Smooth muscle cell (in vitro differentiated cells): Measurements from ENCODE around the gene QRICH1. TPM values are rescaled to one million over a fixed set of nuclear protein-coding genes. Genes with fewer than 3 reads are reported as not detected.

Experiments used
- DNase-seq: peaks from one replicate; lab custom pipeline; 2025; ENCODE audit not compliant: unreplicated experiment; lab: John Stamatoyannopoulos, UW
- H2AFZ ChIP-seq: fragments of 200-600 bp; sonication (generic); 2 replicates; pipeline ENCODE4 v1.6.0; 2016; ENCODE audit warnings: antibody characterized with exemption, low read depth, mild to moderate bottlenecking
- H3F3A ChIP-seq: fragments of 200-600 bp; sonication (generic); 2 replicates; pipeline ENCODE4 v1.6.0; 2017; ENCODE audit warnings: antibody characterized with exemption, low read depth
- H3K27ac ChIP-seq: fragments of 200-600 bp; sonication (generic); 2 replicates; pipeline ENCODE4 v1.5.1; 2016; ENCODE audit warnings: low read depth, mild to moderate bottlenecking
- H3K27me3 ChIP-seq: fragments of 200-600 bp; sonication (generic); 2 replicates; pipeline ENCODE4 v1.6.1; 2016; ENCODE audit warnings: low read depth, mild to moderate bottlenecking
- H3K36me3 ChIP-seq: fragments of 200-600 bp; sonication (generic); 2 replicates; pipeline ENCODE4 v1.5.1; 2016; ENCODE audit warnings: low read depth
- H3K4me1 ChIP-seq: fragments of 200-600 bp; sonication (generic); 2 replicates; pipeline ENCODE4 v1.5.1; 2016; ENCODE audit warnings: low read depth
- H3K4me2 ChIP-seq: fragments of 200-600 bp; sonication (generic); 2 replicates; pipeline ENCODE4 v1.6.0; 2016; ENCODE audit warnings: mild to moderate bottlenecking
- H3K4me3 ChIP-seq: fragments of 200-600 bp; sonication (generic); 2 replicates; pipeline ENCODE4 v1.5.1; 2016; ENCODE audit warnings: mild to moderate bottlenecking
- H3K79me2 ChIP-seq: fragments of 200-600 bp; sonication (generic); 2 replicates; pipeline ENCODE4 v1.6.0; 2016; ENCODE audit warnings: low read depth, mild to moderate bottlenecking
- H3K9ac ChIP-seq: fragments of 200-600 bp; sonication (generic); 2 replicates; pipeline ENCODE4 v1.6.0; 2016; ENCODE audit warnings: low read depth
- H3K9me3 ChIP-seq: fragments of 200-600 bp; sonication (generic); replicated peaks from 2 replicates; pipeline ENCODE4 v1.5.1; 2016; ENCODE audit warnings: low read depth
- H4K20me1 ChIP-seq: fragments of 200-600 bp; sonication (generic); 2 replicates; pipeline ENCODE4 v1.6.0; 2016; ENCODE audit warnings: low read depth
- whole genome bisulfite sequencing: methylation state at CpG from one replicate; pipeline ENCODE4 v1.1.7; 2016; ENCODE audit warnings: low lambda C conversion rate; 5-methylcytosine and 5-hydroxymethylcytosine counted together
- polyA plus RNA-seq: library from polyadenylated mRNA; unstranded; fragments of >200 nt; fragmentation: Nextera tagmentation; extraction: Ambion mirVana; gene quantifications from 2 replicates; pipeline ENCODE4 v1.2.1, GENCODE V29; 2016
- total RNA-seq: library from RNA; depleted of rRNA; stranded (reverse); fragments of >200 nt; gene quantifications from 2 replicates; pipeline ENCODE4 v1.2.3, GENCODE V29; 2014
- TF ChIP-seq, protein P1 (sequence below): fragments of 200-600 bp; sonication (generic); IDR thresholded peaks from 2 replicates; pipeline ENCODE4 v1.5.1; 2017; ENCODE audit warnings: borderline replicate concordance, mild to moderate bottlenecking, antibody characterized with exemption; ENCODE audit not compliant: insufficient read depth, poor library complexity, severe bottlenecking

The QRICH1 gene
- total and polyA plus RNA-seq, 2 experiments from 2014 or later: 38.2 to 62.0 TPM

DNA sequence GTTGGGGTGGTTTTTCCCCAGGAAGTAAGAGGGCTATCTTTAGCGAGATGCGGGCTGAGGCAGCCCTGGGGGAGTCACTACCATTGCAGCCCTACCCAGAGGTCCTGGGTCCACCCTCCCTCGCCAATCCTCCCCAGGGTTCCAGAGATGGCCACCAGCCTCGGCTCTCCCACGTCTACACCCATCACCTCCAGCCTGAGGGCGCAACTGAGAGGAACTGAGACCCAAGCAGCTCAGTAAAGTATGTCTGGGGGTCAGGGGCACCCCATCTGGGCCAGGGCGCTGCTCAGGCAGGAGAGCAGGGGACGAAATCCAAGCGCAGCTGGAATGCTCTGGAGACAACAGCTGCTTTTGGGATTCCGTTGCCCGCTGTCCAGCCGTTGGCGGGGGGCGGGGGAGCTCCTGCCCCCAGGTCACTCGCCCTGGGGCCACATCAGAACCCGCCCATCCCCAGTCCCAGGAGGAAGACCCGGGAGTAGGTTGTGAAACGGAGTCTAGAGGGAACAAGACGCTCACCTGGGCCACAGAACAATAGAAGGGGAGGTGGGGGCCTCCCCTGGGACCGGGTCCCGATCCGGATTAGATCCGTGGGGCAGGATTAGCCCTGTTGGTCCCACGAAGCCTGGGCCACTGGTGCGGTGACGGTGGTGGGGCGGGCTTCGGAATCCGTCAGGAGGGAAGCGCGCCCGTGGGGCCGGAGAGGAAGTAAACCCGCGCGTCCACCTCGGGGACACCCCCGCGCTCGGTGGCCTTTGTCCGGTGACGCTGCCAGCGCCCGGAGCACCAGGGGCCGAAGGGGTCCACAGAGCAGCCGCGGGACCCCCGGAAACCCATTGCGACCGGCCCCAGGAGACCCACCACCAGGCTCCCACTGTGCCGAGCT is 73.3 kb downstream of the QRICH1 start:
- Histone ChIP-seq H3K4me3 (peak overlapping the region; percentile 75), H4K20me1 (peaks cover 6% of the 10 kb centered on the region), H3K4me1 (peaks cover 22% of the 10 kb centered on the region), H3F3A (peaks cover 29% of the 10 kb centered on the region), H3K4me2 (peak overlapping the region; percentile 97), H3K9me3 (no peaks in the 10 kb centered on the region), H3K27ac (peak overlapping the region; percentile 99), H3K79me2 (peaks cover 39% of the 10 kb centered on the region), H3K9ac (peak overlapping the region; percentile 86), H2AFZ (no peak overlapping the region), H3K27me3 (no peaks in the 10 kb centered on the region), H3K36me3 (no peaks in the 10 kb centered on the region)
- TF ChIP-seq, protein P1, sequence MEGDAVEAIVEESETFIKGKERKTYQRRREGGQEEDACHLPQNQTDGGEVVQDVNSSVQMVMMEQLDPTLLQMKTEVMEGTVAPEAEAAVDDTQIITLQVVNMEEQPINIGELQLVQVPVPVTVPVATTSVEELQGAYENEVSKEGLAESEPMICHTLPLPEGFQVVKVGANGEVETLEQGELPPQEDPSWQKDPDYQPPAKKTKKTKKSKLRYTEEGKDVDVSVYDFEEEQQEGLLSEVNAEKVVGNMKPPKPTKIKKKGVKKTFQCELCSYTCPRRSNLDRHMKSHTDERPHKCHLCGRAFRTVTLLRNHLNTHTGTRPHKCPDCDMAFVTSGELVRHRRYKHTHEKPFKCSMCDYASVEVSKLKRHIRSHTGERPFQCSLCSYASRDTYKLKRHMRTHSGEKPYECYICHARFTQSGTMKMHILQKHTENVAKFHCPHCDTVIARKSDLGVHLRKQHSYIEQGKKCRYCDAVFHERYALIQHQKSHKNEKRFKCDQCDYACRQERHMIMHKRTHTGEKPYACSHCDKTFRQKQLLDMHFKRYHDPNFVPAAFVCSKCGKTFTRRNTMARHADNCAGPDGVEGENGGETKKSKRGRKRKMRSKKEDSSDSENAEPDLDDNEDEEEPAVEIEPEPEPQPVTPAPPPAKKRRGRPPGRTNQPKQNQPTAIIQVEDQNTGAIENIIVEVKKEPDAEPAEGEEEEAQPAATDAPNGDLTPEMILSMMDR: no peak
- WGBS: 3% methylated on average over 44 of the region's 51 CpGs
- no peak for DNase-seq

DNA sequence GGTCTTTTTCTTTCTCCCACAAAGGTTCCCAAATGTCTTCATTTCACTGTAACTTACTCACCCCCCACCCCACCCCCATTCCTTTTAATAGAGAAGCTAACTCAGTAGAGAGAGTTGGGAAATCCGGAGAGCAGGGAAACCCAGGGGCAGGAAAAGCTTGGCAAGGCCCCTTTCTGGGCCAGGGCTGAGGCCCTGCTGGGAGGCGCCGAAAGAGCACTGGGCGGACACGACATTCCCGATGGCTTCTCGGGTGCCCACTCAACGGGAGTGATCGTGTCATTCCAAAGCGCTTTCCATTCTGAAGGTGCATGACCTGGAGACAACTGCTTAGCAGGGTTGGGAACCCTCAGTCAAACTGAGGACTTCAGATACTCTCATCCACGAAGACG is 73.9 kb downstream of the QRICH1 start:
- Histone ChIP-seq H2AFZ (no peak overlapping the region), H3F3A (peaks cover 31% of the 10 kb centered on the region), H4K20me1 (peaks cover 12% of the 10 kb centered on the region), H3K4me3 (peak overlapping the region; percentile 75), H3K27ac (peak overlapping the region; percentile 99), H3K79me2 (peaks cover 39% of the 10 kb centered on the region), H3K36me3 (no peaks in the 10 kb centered on the region), H3K4me2 (peak overlapping the region; percentile 97), H3K27me3 (no peaks in the 10 kb centered on the region), H3K9me3 (no peaks in the 10 kb centered on the region), H3K9ac (peak overlapping the region; percentile 86), H3K4me1 (peaks cover 22% of the 10 kb centered on the region)
- TF ChIP-seq, protein P1: no peak
- no peak for DNase-seq
- 27% methylated on average over 12 of the region's 12 CpGs for WGBS

DNA sequence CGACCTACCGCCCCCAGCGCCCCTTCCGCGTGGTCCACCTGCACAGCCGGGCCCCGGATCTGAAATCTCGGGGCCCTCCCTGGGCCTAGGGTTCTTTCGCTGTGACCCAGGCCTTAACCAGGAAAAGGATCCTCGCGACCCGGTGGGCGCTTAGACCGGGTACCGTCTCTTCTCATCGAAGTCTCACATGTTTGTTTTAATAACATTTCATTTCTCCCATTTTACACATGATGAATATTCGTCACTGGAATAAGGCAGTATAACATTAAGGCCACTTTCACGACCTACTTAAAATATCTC is 75.2 kb downstream of the QRICH1 start:
- peaks cover 22% of the 10 kb centered on the region for H3K4me1 ChIP-seq
- peak overlapping the region; percentile 26 for H2AFZ ChIP-seq
- WGBS: 4% methylated on average over 18 of the region's 18 CpGs
- no peaks in the 10 kb centered on the region for H3K36me3 ChIP-seq
- TF ChIP-seq, protein P1: no peak
- peaks cover 36% of the 10 kb centered on the region for H3K79me2 ChIP-seq
- H3F3A ChIP-seq: peaks cover 26% of the 10 kb centered on the region
- peak overlapping the region; percentile 97 for H3K4me2 ChIP-seq
- DNase-seq: no peak
- peak overlapping the region; percentile 19 for H3K9ac ChIP-seq
- H3K4me3 ChIP-seq: peak overlapping the region; percentile 75
- peaks cover 25% of the 10 kb centered on the region for H4K20me1 ChIP-seq
- H3K27me3 ChIP-seq: no peaks in the 10 kb centered on the region
- H3K9me3 ChIP-seq: no peaks in the 10 kb centered on the region
- H3K27ac ChIP-seq: peak overlapping the region; percentile 71
